ENCODE measurements around the gene MKI67.

DNA sequence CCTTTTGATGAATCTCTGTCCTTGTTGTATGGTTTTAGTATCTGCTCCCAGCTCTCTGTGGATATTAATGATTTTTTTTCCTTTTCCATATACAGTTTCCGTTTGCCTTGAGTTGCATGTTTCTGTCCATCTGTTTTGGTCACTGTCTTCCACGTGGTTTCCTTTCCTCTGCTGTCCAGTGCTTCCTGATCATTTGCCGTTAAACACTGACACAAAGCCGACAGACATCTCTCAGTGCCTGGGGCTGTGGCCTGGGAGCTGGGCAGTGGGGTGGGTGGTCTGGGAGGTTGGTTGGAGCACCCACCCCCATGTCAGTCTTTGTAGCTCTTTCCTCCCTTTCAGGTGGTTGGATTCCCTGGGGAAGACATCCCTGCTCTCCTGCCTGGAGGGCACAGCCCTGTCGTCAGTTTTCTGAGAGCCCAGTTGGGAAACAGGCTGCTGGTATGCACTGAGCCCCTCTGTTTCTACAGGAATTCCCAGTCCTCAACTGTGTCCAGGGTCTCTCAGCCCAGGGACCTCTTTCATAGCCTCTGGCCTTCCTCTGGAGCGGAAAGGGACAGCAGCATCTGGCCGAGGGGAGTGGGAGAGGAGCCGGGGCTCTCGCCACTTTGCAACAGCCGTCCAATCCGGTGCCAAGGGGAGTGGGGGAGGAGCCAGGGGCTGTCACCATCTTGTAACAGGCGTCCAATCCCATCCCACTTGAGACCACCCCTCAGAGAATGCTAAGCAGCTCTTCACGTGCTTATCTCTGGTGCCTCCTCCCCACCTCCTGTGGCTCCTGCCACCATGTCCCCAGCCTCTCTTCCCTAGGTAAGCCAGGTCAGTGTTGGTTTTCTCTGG lies 26.7 kb upstream of the MKI67 start:
- TF ChIP-seq, protein P1, sequence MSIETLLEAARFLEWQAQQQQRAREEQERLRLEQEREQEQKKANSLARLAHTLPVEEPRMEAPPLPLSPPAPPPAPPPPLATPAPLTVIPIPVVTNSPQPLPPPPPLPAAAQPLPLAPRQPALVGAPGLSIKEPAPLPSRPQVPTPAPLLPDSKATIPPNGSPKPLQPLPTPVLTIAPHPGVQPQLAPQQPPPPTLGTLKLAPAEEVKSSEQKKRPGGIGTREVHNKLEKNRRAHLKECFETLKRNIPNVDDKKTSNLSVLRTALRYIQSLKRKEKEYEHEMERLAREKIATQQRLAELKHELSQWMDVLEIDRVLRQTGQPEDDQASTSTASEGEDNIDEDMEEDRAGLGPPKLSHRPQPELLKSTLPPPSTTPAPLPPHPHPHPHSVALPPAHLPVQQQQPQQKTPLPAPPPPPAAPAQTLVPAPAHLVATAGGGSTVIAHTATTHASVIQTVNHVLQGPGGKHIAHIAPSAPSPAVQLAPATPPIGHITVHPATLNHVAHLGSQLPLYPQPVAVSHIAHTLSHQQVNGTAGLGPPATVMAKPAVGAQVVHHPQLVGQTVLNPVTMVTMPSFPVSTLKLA (IDR thresholded peaks at IDR 0.05), result no peak
- no peak for TF ChIP-seq ZNF652 (CRISPR knock-in tag; IDR thresholded peaks at IDR 0.05; ENCODE audit: borderline replicate concordance, low read depth)
- no peak for TF ChIP-seq POLR2AphosphoS5 (IDR thresholded peaks at IDR 0.05; ENCODE audit: low read depth, low read length)
- no peak for TF ChIP-seq CEBPG (CRISPR knock-in tag; IDR thresholded peaks at IDR 0.05)
- TF ChIP-seq FIP1L1 (IDR thresholded peaks at IDR 0.05; ENCODE audit: borderline replicate concordance, insufficient read depth, low read depth, low read length), result no peak
- TF ChIP-seq MAFF (IDR thresholded peaks at IDR 0.05; ENCODE audit: low read depth, low read length), result no peak
- no peak for TF ChIP-seq ZC3H4 (CRISPR knock-in tag; IDR thresholded peaks at IDR 0.05; ENCODE audit: borderline replicate concordance)
- TF ChIP-seq, protein P2, sequence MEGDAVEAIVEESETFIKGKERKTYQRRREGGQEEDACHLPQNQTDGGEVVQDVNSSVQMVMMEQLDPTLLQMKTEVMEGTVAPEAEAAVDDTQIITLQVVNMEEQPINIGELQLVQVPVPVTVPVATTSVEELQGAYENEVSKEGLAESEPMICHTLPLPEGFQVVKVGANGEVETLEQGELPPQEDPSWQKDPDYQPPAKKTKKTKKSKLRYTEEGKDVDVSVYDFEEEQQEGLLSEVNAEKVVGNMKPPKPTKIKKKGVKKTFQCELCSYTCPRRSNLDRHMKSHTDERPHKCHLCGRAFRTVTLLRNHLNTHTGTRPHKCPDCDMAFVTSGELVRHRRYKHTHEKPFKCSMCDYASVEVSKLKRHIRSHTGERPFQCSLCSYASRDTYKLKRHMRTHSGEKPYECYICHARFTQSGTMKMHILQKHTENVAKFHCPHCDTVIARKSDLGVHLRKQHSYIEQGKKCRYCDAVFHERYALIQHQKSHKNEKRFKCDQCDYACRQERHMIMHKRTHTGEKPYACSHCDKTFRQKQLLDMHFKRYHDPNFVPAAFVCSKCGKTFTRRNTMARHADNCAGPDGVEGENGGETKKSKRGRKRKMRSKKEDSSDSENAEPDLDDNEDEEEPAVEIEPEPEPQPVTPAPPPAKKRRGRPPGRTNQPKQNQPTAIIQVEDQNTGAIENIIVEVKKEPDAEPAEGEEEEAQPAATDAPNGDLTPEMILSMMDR (CRISPR knock-in tag; IDR thresholded peaks at IDR 0.05), result no peak
- TF ChIP-seq, protein P3, sequence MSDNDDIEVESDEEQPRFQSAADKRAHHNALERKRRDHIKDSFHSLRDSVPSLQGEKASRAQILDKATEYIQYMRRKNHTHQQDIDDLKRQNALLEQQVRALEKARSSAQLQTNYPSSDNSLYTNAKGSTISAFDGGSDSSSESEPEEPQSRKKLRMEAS (IDR thresholded peaks at IDR 0.05), result no peak
